GM19025 (cell line): ENCODE results near the gene RASA2.
"Not testable (repeated sequence)": the region's sequence is repeated elsewhere in the genome, so short reads cannot be mapped to it uniquely, and the experiment has no call there.

Experiments
- ATAC-seq: cut with Tn5 transposase; IDR thresholded peaks from one replicate; pipeline ENCODE4 v1.9.1; 2021; ENCODE audit warnings: mild to moderate bottlenecking, low read depth, moderate library complexity; ENCODE audit not compliant: unreplicated experiment

The RASA2 gene

DNA sequence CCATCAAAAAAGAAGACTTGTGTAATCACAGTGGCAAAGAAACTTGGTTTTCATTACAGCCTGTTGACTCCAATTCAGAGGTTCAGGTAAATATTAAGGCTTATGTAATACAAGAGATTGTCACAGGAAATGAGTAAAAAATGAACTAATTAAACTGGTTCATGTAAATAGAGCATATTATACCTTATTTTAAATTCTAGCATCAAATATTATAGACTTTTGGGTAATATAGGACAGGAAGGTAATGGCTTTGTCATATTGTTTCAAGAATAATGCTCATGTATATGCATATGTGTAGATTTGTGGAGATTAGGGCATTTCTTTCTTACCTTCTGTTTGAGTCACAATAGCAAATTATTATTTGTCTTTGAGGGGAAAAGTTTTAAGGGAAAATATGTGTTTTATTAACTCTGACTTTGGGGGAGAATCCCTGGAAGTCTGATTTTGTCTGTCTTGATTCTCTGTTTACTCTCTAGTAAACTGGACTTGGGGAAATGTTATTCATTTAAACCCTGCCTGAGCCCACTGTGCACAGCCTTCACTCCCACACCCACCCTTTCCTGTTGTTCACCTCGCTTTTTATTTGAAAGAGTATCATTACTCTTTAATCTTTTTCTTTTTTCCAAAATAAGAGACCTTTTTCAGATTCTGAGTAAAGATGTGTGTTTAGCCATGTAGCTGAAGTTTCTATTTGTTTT is 43.0 kb downstream of the RASA2 start:
- no peak for ATAC-seq

DNA sequence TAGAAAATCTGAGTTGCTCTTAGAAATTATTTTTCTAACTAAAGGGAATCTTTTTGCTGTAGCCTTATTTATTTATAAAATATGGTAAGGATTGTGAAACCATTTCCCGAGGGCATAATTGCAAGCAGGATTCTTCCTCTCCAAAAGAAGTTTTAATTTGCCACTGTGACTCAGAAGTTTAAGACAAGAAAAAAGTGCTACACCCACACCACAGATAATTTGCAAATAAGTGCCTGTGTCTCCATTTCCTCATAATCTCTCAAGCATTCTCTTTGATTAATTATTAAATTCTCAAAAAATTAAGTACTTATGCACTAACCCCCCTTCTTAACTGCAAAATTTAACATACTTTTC is 43.6 kb downstream of the RASA2 start:
- ATAC-seq: no peak

DNA sequence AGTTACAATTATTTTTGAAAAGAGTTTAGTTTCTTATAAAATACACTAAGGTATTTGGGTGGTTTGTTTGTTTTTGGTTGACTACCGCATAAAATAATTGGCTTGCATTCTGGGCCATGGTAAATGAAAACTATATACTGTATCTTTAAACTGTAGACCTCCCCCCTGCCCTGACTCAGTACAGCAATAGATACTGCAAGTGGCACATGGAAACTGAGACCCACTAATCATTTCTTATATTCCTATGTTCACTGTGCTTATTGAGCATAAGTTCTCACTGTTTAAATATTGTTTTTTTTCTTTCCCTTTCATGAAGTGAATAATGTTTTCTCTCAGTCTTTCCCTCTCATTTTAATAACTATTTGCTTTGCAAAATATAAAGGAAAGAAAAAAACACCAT is 45.8 kb downstream of the RASA2 start:
- ATAC-seq: no peak

DNA sequence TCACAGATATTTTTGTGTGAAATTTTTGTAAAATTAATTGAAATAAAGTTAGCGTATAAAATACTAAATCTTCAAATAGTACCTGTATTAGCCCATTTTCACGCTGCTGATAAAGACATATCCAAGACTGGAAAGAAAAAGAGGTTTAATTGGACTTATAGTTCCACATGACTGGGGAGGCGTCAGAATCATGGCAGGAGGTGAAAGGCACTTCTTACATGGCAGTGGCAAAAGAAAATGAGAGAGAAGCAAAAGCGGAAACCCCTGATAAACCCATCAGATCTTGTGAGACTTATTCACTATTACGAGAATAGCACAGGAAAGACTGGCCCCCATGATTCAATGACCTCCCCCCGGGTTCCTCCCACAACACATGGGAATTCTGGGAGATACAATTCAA is 49.2 kb downstream of the RASA2 start:
- ATAC-seq: not testable (repeated sequence)

DNA sequence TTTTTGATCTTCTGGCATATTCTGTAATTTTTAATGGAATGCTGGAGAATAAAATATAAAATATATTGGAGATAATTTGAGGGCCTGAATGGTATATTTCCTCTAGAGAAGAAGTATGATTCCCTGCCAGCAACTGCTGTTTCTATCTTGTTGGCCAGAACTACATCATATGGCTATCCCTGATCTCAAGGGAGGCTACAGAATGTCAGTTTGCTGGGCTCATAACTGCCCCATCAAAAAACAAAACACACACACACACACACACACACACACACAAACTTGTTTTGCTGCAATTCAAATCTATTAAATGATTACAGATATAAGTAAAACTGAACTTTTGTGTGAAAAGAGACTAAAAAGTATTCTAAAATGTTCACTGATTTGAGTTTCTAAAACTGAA is 51.0 kb downstream of the RASA2 start:
- no peak for ATAC-seq

DNA sequence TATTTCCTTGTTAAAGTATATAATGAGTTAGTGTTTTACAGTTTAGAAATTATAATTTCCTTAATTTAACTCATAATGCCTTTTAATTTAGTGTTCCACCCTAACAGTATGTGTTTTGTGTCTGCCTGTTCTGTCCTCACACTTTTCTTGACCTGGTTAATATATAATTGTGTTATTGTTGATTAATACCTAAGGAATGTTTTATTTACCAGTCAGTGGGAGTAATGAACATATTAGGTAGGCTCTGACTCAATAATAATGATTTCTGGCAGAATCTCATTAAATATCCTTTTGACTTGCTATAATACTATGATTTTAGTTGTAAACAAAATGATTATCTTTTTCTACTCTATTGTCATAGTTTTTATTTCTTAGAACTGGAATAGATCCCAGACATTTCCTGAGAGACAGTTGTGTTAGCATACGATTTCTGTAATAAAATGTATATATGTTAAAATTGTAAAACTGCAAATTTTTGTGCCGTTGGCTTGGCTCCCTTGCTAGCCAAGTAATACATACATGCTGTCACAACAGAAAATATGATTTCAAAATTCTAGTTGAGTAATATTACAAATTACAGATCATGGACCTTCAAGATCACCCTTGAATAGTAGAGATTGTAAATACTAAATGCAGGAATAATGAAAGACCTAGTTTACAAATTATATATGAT is 51.9 kb downstream of the RASA2 start:
- no peak for ATAC-seq

DNA sequence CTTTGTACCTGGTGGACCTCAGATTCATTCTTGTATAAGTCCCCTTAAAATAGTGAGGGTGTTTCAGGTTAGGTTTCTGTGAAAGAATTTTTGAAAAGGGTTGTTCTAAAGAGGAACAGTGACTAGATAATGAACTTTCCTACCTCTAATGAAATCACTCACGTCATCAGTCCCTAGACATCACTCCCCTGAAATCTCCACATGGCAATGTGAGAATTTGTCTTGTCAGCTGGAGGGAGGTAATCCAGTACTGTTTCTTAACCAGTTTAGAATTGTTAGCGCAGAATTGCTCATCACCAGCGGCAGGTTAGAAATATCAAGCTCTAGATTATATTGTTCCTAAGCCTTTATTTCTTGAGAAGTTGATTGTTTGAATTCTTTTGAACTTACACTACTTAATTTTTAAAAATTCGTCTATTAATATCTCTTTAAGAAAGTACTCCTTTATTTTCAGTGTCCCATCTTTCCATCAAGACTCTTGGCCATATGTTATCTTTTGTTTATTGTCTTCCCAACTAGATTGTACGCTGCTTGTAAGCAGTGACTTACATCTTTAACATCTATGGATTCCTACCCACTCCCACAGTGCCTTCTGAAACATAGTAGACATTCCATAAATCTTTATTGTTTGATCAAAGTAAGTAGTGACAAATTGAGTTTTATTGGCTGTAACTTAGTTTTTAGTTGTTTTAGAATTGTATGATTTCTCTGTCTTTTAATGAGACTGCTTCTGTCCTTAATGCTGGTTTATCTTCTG is 52.8 kb downstream of the RASA2 start:
- no peak for ATAC-seq

DNA sequence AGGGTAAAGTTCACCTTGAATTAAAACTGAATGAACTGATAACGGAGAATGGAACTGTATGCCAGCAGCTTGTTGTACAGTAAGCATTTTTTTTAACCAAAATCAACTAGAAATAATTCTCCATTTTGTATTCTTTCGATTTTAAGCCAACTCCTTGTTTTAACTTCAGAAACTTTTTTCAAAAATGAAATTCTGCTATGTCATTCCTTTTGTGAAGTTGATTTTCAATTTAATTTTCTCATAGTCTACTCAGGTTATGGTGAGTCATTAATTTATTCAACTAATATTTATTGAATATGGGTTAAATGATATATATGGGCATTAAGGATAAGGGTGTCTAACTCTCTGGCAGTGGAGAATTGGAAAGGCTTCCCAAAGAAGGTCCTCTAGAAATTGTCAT is 53.7 kb downstream of the RASA2 start:
- no peak for ATAC-seq

DNA sequence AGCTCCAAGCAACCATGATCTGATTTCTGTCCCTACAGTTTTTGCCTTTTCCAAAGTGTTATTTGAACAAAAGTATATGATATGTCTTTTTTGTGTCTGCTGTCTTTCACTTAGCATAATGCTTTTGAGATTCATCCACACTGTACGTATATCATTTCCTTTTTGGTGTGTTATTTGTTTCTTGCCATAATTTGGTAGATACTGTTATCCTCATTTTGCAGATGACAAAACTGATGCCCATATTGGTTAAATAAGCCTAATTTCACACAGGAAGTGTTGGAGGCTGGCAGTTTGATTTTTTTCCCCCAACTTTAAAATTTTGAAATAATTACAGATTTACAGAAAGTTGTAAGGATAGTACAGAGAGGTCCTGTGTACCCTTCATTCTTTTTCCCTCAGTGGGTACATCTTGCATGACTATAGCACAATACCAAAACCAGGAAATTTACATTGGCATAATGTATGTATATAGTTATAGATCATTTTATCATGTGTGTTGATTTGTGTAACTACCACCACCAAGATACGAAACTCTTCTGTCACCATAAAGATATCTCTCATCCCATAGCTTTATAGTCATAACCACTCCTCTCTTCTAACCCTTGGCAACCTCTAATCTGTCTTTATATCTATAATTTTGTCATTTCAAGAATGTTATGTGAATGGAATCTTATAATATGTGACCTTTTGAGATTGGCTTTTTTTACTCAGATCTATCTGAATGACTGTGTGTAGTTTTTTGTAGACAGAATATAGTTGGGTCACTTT is 55.6 kb downstream of the RASA2 start:
- ATAC-seq: no peak

DNA sequence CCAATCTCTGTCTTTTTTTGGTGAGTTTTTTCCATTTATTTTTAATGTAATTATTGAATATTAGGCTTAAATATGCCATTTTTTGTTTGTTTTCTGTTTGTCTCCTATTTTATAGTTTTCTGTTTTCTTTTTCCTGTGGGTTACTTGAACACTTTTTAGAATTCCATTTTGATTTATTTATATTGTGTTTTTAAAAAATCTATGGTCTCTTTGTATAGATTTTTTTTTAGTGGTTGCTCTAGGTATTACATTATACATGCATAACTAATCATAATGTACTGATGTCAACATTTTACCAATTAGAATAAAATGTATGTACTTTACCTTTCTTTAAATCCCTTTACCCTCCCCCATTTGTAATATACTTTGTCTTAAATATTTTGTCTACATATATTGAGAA is 56.2 kb downstream of the RASA2 start:
- no peak for ATAC-seq

DNA sequence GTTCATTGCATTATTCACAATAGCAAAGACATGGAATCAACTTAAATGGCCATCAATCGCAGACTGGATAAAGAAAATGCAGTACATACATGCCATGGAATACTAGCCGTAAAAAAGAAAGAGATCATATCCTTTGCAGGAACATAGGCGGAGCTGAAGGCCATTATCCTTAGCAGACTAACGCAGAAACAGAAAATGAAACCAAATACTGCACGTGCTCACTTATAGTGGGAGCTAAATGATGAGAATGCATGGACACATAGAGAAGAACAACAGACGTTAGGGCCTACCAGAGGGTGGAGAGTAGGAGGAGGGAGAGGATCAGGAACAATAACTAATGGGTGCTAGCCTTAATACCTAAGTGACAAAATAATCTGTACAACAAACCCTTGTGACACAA is 57.9 kb downstream of the RASA2 start:
- ATAC-seq: no peak

DNA sequence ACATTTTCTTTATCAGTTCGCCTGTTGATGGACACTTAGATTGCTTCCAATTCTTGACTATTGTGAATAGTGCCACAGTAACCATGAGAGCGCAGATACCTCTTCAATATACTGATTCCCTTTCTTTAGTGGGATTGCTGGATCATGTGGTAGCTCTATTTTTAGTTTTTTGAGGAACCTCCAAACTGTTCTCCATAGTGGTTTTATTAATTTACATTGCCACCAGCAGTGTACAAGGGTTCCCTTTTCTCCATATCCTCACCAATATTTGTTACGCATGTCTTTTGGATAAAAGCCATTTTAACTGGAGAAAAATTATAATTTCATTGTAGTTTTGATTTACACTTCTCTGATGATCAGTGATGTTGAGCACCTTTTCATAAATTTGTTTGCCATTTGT is 59.3 kb downstream of the RASA2 start:
- ATAC-seq: no peak

DNA sequence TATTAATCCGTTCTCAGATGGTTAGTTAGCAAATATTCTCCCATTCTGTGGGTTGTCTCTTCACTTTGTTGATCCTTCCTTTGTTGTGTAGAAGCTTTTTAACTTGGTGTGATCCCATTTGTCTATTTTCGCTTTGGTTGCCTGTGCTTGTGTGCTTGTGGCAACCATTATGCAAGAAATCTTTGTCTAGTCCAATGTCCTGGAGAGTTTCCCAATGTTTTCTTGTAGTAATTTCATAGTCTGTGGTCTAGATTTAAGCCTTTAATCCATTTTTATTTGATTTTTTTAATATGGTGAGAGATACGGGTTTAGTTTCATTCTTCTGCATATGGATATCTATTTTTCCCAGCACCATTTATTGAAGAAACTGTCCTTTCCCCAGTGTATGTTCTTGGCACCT is 59.8 kb downstream of the RASA2 start:
- no peak for ATAC-seq

DNA sequence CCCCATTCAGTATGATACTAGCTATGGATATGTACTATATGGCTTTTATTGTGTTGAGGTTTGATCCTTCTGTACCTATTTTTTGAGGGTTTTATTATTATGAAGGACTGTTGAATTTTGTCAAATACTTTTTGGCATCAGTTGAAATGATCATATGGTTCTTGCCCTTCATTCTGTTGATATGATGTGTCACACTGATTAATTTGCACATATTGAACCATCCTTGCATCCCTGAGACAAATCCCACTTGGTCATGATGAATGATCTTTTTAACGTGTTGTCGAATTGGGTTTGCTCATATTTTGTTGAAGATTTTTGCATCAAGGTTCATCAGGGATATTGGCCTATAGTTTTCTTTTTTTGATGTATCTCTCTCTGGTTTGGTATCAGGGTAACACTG is 61.0 kb downstream of the RASA2 start:
- ATAC-seq: no peak

DNA sequence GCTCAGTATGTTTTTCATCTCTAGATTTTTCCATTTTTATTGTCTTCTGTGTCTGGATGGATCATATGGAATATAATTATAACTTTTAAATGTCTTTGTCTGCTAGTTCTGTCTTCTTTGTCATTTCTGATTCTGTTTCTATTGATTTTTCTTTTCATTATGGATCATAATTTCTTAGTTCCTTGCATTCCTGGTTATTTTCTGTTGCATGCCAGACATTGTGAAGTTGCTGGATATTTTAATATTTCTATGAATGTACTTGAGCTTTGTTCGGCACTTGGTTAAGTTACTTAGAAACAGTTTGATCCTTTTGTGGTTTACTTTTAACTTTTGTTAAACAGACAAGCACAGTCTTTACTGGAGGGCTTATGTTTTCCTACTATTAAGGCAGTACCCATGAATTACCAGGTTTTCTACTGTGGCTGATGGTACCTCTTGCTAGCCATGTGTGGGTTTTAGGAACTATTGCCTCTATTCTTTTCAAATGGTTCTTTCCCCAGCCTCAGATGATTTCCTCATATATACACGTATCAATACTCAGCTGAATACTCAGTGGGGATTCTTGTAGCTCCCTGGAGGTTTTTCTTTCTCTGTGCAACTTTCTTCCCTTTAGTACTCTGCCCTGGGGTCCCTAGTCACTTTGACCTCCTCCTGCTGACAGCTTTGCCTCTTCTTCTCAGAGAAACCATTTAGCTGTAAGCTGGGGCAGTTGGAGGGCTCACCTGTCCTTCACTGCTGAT is 64.3 kb downstream of the RASA2 start:
- ATAC-seq: no peak

DNA sequence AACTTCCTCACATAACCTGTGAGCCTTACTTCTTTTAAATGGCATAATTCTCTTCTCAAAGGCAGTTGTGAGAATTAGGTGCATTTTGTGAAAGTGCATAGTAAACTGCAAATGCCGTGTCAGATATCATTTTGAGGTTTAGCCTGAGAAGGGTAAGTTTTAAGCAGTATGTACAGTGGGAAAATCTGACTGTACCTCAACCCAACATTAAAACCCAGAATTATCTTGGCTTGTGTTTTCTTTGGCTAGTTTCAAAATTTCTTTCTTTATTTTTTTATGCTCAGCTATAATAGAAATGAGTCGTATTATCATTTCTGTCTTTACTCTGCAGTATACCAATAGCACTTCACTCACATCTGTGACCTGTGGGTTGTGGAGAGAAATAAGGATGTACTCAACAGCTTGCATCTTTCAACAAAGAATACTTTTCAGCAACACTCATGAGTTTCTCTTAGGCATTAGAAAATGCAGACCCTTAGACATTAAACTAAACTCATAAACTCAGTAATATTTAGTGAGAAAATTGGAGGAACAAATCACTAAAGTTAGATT is 65.7 kb downstream of the RASA2 start:
- ATAC-seq: no peak

DNA sequence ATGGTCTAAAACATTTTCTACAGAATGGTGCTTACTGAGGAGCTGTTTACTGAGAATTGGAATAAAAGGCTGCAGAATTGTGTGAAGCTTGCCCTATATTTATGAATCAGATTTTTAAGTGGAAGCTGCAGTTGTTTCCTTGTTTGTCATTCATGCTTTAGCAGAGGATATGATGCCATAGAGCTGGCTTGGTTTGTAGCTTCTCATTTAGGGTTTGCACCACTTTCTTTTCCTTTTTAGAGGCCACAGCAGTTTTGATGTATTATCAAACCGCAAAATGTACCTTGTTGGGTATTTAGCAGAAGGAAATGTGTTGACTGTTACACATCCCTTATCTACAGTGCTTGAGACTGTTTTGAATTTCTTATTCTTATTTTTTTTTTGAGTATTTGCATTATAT is 66.2 kb downstream of the RASA2 start:
- no peak for ATAC-seq

DNA sequence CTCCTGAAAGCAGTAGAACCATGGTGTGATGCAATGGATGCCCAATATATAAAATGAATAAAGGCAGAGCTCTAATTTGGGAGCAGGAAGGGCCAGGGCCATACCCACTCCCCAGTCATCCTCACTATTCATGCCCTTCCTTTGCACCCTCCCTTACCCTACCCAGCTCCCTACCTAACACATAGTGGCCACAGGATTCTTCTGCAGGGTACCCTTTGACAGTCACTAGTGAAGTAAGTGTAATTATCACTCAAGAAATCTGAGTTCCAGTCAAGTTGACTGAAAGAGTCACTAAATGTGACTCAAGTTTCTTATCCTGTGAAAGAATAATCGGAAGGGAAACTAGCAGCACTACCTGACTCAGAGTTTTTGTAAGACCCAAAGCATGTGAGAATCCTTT is 69.2 kb downstream of the RASA2 start:
- ATAC-seq: no peak

DNA sequence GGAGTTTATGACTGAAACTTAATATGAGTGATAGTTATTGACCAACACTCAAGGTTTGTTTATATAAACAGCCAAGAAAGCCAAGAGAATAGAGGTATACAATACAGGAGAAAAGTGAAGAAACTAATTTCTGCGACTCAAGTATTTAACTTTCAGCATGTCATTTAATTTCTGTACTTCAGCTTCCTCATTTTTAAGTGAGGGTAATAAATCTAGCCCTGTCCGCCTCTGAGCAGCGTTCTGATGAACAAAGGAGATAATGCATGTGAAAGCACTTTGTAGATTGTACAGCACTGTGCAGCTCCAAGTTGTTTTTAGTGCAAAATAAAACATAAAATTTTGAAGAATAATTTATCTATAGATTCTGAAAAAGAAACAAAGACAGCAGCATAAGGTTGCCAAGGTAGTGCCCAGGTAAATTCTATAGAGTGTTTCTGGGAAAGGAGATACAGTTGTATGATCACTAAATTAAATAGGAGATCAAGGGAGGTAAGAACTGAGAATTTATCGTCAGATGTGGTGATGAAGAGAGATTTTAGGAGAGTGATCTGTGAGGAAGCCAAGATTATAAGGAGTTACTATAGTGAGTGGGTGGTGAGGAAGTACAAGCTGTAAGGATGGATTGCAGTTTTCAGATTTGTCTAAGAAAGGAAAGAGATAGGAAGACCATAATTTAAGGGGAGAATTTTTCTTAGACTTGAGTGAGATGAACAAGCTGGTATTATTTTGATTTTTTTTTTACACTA is 71.3 kb downstream of the RASA2 start:
- ATAC-seq: no peak
